HEK293T (cell line): ENCODE measurements around the gene RABL6.
"Not testable (repeated sequence)": the region's sequence is repeated elsewhere in the genome, so short reads cannot be mapped to it uniquely, and the experiment has no call there.

ENCODE experiments used
- CTCF ChIA-PET: fragments of 350-600 bp; formaldehyde crosslinking; extraction: SDS; loops from one replicate; lab custom pipeline; 2021; ENCODE audit warnings: antibody characterized with exemption, inconsistent platforms; lab: Yijun Ruan, JAX
- POLR2A ChIA-PET: fragments of 350-600 bp; formaldehyde crosslinking; extraction: SDS; loops from one replicate; lab custom pipeline; 2020; ENCODE audit warnings: antibody characterized with exemption, inconsistent platforms; lab: Yijun Ruan, JAX
- DNase-seq: peaks from one replicate; pipeline ENCODE4 v3.0.0; 2012; ENCODE audit warnings: mixed read lengths; ENCODE audit errors: extremely low spot score
- ARNT ChIP-seq: fragments of 450-650 bp; IDR thresholded peaks from 2 replicates; pipeline ENCODE4 v1.6.1; 2017; ENCODE audit warnings: mild to moderate bottlenecking
- BHLHE40 ChIP-seq: fragments of 450-650 bp; IDR thresholded peaks from 2 replicates; pipeline ENCODE4 v1.6.1; 2016; ENCODE audit warnings: mild to moderate bottlenecking, moderate library complexity, borderline replicate concordance
- CTBP1 ChIP-seq: fragments of 450-650 bp; IDR thresholded peaks from 2 replicates; pipeline ENCODE4 v1.6.1; 2016; ENCODE audit warnings: borderline replicate concordance
- ELF4 ChIP-seq: fragments of 450-650 bp; IDR thresholded peaks from 2 replicates; pipeline ENCODE4 v1.6.1; 2017; ENCODE audit warnings: antibody characterized with exemption
- FOXA1 ChIP-seq: fragments of 450-650 bp; IDR thresholded peaks from 2 replicates; pipeline ENCODE4 v1.6.1; 2016; ENCODE audit warnings: mild to moderate bottlenecking
- FOXK2 ChIP-seq: fragments of 450-650 bp; IDR thresholded peaks from 2 replicates; pipeline ENCODE4 v1.6.1; 2016; ENCODE audit warnings: mild to moderate bottlenecking
- FOXM1 ChIP-seq: fragments of 450-650 bp; IDR thresholded peaks from 2 replicates; pipeline ENCODE4 v1.6.1; 2017; ENCODE audit warnings: mild to moderate bottlenecking, borderline replicate concordance
- HDGF ChIP-seq: fragments of 450-650 bp; IDR thresholded peaks from 2 replicates; pipeline ENCODE4 v1.6.1; 2017; ENCODE audit warnings: antibody characterized with exemption, borderline replicate concordance
- L3MBTL2 ChIP-seq: fragments of 450-650 bp; conservative IDR thresholded peaks from 2 replicates; pipeline ENCODE4 v1.6.1; 2016; ENCODE audit warnings: mild to moderate bottlenecking
- LEF1 ChIP-seq: fragments of 450-650 bp; IDR thresholded peaks from 2 replicates; pipeline ENCODE4 v1.6.1; 2017; ENCODE audit warnings: mild to moderate bottlenecking, borderline replicate concordance
- NFRKB ChIP-seq: fragments of 450-650 bp; IDR thresholded peaks from 2 replicates; pipeline ENCODE4 v1.6.1; 2016; ENCODE audit warnings: mild to moderate bottlenecking, moderate library complexity
- SP1 ChIP-seq: fragments of 450-650 bp; IDR thresholded peaks from 2 replicates; pipeline ENCODE4 v1.6.1; 2017
- SUZ12 ChIP-seq: fragments of 450-650 bp; IDR thresholded peaks from 2 replicates; pipeline ENCODE4 v1.6.1; 2016; ENCODE audit warnings: mild to moderate bottlenecking
- TARDBP ChIP-seq: fragments of 450-650 bp; IDR thresholded peaks from 2 replicates; pipeline ENCODE4 v1.6.1; 2016
- ZNF384 ChIP-seq: fragments of 450-650 bp; IDR thresholded peaks from 2 replicates; pipeline ENCODE4 v1.6.1; 2016
- TF ChIP-seq, protein P1 (sequence below): fragments of 450-650 bp; IDR thresholded peaks from 2 replicates; pipeline ENCODE4 v1.6.1; 2016

The RABL6 gene

DNA sequence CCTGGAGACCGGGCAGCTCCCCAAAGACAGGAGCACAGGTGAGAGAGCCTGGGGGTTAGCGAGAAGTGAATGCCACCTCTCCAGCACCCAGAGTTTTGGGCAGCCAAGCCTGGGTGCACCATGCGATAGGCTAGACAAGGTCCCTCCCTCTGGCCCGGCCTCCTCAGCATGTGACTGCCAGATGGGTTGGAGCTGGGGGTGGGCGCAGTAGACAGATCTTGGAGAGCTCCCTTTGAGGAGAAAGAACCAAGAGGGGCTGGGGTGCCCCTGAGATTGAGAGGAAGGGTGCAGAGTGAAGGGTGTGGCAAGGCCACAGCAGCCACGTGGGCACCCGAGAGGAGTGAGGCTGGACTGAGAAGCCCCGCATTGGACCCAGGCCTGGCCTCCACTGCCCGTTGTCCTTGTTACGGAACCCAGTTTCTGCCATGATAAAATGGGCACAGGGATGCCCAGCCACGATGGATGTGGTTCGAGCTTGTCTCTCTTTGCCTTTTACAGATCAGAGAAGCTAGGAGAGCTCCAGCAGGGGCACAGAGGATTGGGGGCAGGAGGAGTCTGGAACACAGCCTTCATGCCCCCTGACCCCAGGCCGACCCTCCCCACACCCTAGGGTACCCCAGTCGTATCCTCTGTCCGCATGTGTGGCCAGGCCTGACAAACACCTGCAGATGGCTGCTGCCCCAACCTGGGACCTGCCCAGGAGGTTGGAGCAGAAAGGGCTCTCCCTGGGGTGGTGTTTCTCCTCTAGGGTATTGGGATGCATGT lies 15.2 kb upstream of the RABL6 start:
- no peak for TF ChIP-seq LEF1
- TF ChIP-seq ELF4, result no peak
- TF ChIP-seq TARDBP, result no peak
- no peak for TF ChIP-seq BHLHE40
- no peak for TF ChIP-seq ARNT
- TF ChIP-seq L3MBTL2, result no peak
- TF ChIP-seq, protein P1, sequence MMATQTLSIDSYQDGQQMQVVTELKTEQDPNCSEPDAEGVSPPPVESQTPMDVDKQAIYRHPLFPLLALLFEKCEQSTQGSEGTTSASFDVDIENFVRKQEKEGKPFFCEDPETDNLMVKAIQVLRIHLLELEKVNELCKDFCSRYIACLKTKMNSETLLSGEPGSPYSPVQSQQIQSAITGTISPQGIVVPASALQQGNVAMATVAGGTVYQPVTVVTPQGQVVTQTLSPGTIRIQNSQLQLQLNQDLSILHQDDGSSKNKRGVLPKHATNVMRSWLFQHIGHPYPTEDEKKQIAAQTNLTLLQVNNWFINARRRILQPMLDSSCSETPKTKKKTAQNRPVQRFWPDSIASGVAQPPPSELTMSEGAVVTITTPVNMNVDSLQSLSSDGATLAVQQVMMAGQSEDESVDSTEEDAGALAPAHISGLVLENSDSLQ, result no peak
- TF ChIP-seq FOXA1, result no peak
- TF ChIP-seq FOXM1, result no peak
- TF ChIP-seq FOXK2, result no peak
- no peak for TF ChIP-seq CTBP1
- no peak for TF ChIP-seq ZNF384
- no peak for TF ChIP-seq HDGF
- no peak for TF ChIP-seq SUZ12
- TF ChIP-seq SP1, result no peak
- no peak for TF ChIP-seq NFRKB
- ChIA-PET CTCF (interaction anchor here (0.9 kb wide), 1 partner anchor 15 kb away, joined by 3 read pairs; the partner anchor contains the start of gene RABL6), POLR2A (interaction anchor here (1.1 kb wide), 1 partner anchor 16 kb away, joined by 3 read pairs; no protein-coding TSS in a partner anchor)
- DNase-seq, result no peak

DNA sequence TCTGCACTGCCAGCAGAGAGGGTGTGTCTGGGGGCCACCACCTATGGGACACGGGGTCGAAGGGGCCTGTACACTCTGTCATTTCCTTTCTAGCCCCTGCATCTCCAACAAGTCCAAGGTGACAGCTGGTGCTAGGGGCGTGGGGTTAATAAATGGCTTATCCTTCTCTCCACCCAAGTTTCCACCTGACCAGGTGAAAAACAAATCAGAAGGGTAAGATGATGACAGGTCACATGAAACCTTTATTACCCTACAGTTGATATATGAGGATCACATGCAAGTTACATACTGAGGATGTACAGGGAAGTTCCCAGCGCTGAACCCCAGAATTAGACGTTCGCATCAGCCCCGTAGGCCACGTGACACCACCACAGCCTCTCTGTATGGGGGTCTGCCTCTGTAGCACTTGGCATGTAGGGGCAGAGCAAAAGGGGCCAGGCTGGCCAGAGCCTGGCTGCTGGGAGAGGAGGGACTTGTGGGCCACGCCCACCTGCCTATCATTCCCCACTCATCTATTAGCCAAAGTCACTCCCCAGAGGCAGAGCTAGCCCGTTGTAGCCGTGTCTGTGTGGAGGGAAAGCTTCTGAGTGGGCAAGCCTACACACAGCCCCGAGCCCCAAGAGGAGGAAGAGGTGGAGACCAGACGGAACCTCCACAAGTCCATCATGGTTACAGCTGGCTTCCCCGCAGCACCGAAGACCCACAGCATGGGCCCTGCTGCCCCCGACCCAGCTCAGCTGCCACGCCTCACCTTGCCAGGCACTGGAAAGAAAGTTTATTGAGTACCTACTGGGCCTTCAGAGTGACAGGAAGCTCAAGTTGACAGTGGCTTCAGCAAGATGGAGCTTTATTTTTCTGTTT lies 14.4 kb upstream of the RABL6 start:
- ChIA-PET CTCF (interaction anchor here (0.8 to 1.1 kb wide), 3 partner anchors 14 to 236 kb away, joined by 3 read pairs; partner anchors contain the start of gene RABL6), POLR2A (interaction anchor here (1.8 kb wide), 1 partner anchor 13 kb away, joined by 7 read pairs; no protein-coding TSS in a partner anchor)
- no peak for DNase-seq
- TF ChIP-seq FOXA1, result no peak
- no peak for TF ChIP-seq FOXM1
- no peak for TF ChIP-seq HDGF
- no peak for TF ChIP-seq TARDBP
- no peak for TF ChIP-seq SUZ12
- TF ChIP-seq, protein P1, result peak; percentile 73; the same call in 1 of the 2 replicates
- TF ChIP-seq NFRKB, result no peak

DNA sequence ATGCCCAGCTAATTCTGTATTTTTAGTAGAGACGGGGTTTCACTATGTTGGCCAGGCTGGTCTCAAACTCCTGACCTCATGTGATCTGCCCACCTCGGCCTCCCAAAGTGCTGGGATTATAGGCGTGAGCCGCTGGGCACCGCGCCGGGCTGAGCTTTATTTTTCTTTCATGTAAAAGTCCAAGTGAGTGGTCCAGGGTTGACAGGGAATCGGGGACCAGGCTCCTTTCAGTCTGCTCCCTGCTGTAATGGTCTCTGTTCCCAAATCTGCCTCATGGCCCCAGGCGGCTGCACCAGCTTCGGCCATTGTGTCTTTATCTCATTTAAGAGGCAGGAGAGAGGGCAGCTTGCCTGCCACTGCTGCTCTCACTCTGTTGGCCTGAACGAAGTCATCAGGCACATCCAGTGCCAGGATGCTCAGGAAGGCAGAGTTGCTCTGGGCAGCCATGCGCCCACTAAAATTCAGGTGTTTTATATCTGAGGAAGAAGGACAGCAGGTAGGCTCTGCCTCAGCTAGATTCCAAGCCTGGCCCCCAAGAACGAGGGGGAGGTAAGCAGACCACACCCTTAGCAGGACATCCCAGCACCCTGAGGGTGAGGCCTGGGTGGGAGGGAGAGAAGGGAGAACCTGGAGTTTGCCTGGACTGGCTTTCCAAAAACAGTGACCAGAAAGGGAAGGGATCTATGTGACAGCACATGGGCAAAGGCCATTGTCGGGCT lies 13.3 kb upstream of the RABL6 start:
- POLR2A ChIA-PET, result interaction anchor here (1.8 kb wide), 1 partner anchor 11 kb away, joined by 7 read pairs; no protein-coding TSS in a partner anchor
- no peak for DNase-seq
- CTCF ChIA-PET, result interaction anchor here (0.8 to 1.1 kb wide), 2 partner anchors 154 to 235 kb away, joined by 3 read pairs; no protein-coding TSS in a partner anchor

DNA sequence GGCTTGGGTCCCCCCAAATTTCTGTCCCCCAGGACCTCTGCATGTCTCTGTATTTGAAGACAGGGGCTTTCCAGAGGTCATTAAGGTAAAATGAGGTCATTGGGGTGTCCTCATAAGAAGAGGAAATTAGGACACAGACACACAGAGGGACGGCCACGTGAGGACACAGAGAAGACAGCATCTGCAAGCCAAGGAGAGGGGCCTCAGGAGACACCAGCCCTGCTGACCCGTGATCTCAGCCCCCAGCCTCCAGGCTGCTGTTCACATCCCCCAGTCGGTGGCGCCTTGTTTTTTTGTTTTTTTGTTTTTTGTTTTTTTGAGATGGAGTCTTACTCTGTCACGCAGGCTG lies 12.8 kb upstream of the RABL6 start:
- TF ChIP-seq HDGF (no peak), FOXM1 (no peak), L3MBTL2 (no peak), SUZ12 (no peak), ELF4 (no peak), LEF1 (no peak), TARDBP (no peak), ARNT (no peak), FOXK2 (no peak)
- ChIA-PET CTCF (no interaction called here), POLR2A (no interaction called here)
- DNase-seq, result no peak

More for the DNA sequence above, 13.3 kb upstream of the RABL6 start:
- TF ChIP-seq FOXK2 (no peak), HDGF (no peak), FOXM1 (no peak), SUZ12 (no peak), TARDBP (no peak), FOXA1 (no peak), BHLHE40 (no peak), CTBP1 (no peak), ARNT (no peak), NFRKB (no peak), ELF4 (no peak), L3MBTL2 (no peak), LEF1 (no peak), ZNF384 (no peak)

DNA sequence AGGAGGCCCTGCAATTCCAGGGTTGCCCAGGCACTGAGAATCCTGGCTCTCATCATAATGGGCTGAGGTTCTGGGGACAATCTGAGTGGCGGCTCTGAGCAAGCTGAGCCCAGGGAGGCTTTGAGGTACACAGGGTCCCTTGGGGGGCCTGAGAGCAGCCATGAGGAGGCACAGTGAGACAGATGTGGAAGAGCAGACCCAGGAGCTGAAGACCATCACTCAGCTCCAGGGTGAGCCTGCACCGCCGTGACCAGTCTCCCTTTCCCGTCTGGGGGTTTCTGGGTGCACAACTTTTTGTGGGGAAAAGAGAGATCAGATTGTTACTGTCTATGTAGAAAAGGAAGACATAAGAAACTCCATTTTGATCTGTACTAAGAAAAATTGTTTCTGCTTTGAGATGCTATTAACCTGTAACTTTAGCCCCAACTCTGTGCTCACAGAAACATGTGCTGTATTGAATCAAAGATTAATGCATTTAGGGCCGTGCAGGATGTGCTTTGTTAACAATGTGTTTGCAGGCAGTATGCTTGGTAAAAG lies 11.4 kb upstream of the RABL6 start, which contains the start of gene CCDC183:
Gene CCDC183 (plus strand): TSS at position 101 of the 537 bp plus-strand sequence. CDS start 60 bp downstream, at position 161.
- DNase-seq, result no peak
- TF ChIP-seq ELF4, result no peak
- no peak for TF ChIP-seq FOXA1
- no peak for TF ChIP-seq TARDBP
- no peak for TF ChIP-seq LEF1
- TF ChIP-seq SUZ12, result no peak
- TF ChIP-seq NFRKB, result no peak
- no peak for TF ChIP-seq BHLHE40
- TF ChIP-seq CTBP1, result no peak
- no peak for TF ChIP-seq ARNT
- no peak for TF ChIP-seq L3MBTL2
- TF ChIP-seq FOXK2, result no peak
- ChIA-PET CTCF (no interaction called here), POLR2A (interaction anchor here (0.9 to 1.3 kb wide), 2 partner anchors 9 to 12 kb away, joined by 3 read pairs; partner anchors contain the start of gene RABL6)

DNA sequence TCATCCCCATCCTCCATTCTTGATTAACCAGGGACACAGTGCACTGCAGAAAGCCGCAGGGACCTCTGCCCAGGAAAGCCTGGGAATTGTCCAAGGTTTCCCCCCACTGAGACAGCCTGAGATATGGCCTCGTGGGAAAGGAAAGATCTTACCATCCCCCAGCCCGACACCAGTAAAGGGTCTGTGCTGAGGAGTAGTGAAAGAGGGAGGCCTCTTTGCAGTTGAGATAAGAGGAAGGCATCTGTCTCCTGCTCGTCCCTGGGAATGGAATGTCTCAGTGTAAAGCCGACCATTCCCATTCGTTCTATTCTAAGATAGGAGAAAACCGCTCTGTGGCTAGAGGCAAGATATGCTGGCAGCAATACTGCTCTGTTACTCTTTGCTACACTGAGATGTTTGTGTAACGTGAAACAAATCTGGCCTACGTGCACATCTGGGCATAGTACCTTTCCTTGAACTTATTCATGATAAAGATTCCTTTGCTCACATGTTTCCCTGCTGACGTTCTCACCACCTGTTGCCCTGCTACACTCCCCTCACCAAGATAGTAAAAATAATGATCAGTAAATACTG lies 10.9 kb upstream of the RABL6 start:
- CTCF ChIA-PET, DNase-seq: not testable (repeated sequence)
- POLR2A ChIA-PET, result interaction anchor here (0.9 to 1.3 kb wide), 2 partner anchors 9 to 11 kb away, joined by 3 read pairs; partner anchors contain the start of gene RABL6
